Measurements from ENCODE around the gene LLPH.
"Not testable (repeated sequence)": the region's sequence is repeated elsewhere in the genome, so short reads cannot be mapped to it uniquely, and the experiment has no call there.

LLPH gene

GRCh38 chr12:66130267-66131066, at the start of gene LLPH:
Gene LLPH (minus strand): TSS chr12:66130750. CDS start chr12:66129106, 1,644 bp downstream.
- DNase-seq: peak; percentile 11 to 91 (median 78)

GRCh38 chr12:66176105-66176900, 45.8 kb upstream of the LLPH start:
- DNase-seq: no peak

- DNase-seq: not testable (repeated sequence)
Measured at GRCh38 chr12:66174391-66175325, 44.1 kb upstream of the LLPH start.

GRCh38 chr12:66170606-66171005, 40.1 kb upstream of the LLPH start:
- no peak for DNase-seq

GRCh38 chr12:66169221-66170170, 38.9 kb upstream of the LLPH start, which contains the start of gene TMBIM4:
Gene TMBIM4 (minus strand): TSS chr12:66169996. CDS start chr12:66169951, 45 bp downstream.
- peak; percentile 63 to 97 (median 87) for DNase-seq

- no peak for DNase-seq
Measured at GRCh38 chr12:66168410-66168809, 37.9 kb upstream of the LLPH start.

GRCh38 chr12:66166561-66166960, 36.0 kb upstream of the LLPH start:
- no peak for DNase-seq

- DNase-seq: no peak
Measured at GRCh38 chr12:66165141-66165540, 34.6 kb upstream of the LLPH start.

- no peak for DNase-seq
Measured at GRCh38 chr12:66164349-66164821, 33.8 kb upstream of the LLPH start.

GRCh38 chr12:66163289-66163688, 32.7 kb upstream of the LLPH start:
- DNase-seq: no peak

- no peak for DNase-seq
Measured at GRCh38 chr12:66162701-66163100, 32.2 kb upstream of the LLPH start.

GRCh38 chr12:66160704-66161103, 30.2 kb upstream of the LLPH start:
- DNase-seq: no peak

GRCh38 chr12:66159123-66159522, 28.6 kb upstream of the LLPH start:
- DNase-seq: no peak

- DNase-seq: no peak
Measured at GRCh38 chr12:66156654-66157053, 26.1 kb upstream of the LLPH start.

GRCh38 chr12:66154776-66155175, 24.2 kb upstream of the LLPH start:
- DNase-seq: no peak

GRCh38 chr12:66152732-66153131, 22.2 kb upstream of the LLPH start:
- no peak for DNase-seq

GRCh38 chr12:66149702-66150398, 19.3 kb upstream of the LLPH start:
- DNase-seq: no peak

GRCh38 chr12:66144791-66145754, 14.5 kb upstream of the LLPH start:
- no peak for DNase-seq

All from anterior cingulate cortex (tissue), 58 donors.